Chondrocyte (in vitro differentiated cells): ENCODE data around the gene CLIC5. TPM values are rescaled to one million over a fixed set of nuclear protein-coding genes. Genes with fewer than 3 reads are reported as not detected.

ENCODE experiments used
- DNase-seq: peaks from one replicate; pipeline ENCODE4 v3.0.0; 2021; ENCODE audit warnings: mixed read lengths, low spot score
- H3K27ac Mint-ChIP-seq: one replicate; pipeline ENCODE4 v1.8.0; 2021; ENCODE audit warnings: mild to moderate bottlenecking, moderate library complexity, mixed read lengths; ENCODE audit not compliant: unreplicated experiment
- H3K27me3 Mint-ChIP-seq: 2 replicates; pipeline ENCODE4 v1.8.0; 2021; ENCODE audit warnings: low read depth, mixed read lengths
- H3K36me3 Mint-ChIP-seq: 2 replicates; pipeline ENCODE4 v1.8.0; 2021; ENCODE audit warnings: low read depth, mixed read lengths
- H3K4me1 Mint-ChIP-seq: 2 replicates; pipeline ENCODE4 v1.8.0; 2021; ENCODE audit warnings: low read depth, mild to moderate bottlenecking, mixed read lengths
- H3K4me3 Mint-ChIP-seq: one replicate; pipeline ENCODE4 v1.8.0; 2021; ENCODE audit warnings: mild to moderate bottlenecking, moderate library complexity, mixed read lengths; ENCODE audit not compliant: unreplicated experiment
- H3K9me3 Mint-ChIP-seq: 2 replicates; pipeline ENCODE4 v1.8.0; 2021; ENCODE audit warnings: low read depth, mixed read lengths
- total RNA-seq: library from RNA; stranded (reverse); gene quantifications from 3 replicates; pipeline ENCODE4 v1.2.1, GENCODE V29; 2021
- TF ChIP-seq, protein P1 (sequence below): fragments of 200-600 bp; sonication (generic); IDR thresholded peaks from 2 replicates; pipeline ENCODE4 v1.5.0; 2021; ENCODE audit warnings: antibody characterized with exemption, mild to moderate bottlenecking, moderate library complexity

The CLIC5 gene
- total RNA-seq, 1 donor from 2014 or later = not detected

DNA sequence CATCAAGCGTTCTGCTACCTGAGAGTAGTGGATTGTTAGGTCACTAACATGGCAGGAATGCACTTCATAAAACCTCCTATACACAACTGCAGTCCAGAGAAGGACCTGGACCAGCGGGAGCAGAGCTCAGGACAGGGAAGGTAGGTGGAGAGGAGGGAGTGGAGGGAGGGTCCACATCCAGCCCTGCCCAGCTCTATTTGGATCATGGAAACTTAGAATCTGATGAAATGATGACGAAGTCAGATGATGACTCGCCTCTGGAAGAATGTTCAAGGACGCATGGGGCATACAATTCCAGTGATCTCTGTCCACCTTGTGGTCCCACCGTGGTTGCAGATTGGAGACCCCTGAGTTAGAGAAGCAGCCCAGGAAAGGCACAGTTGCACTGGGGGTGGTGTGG lies 68.8 kb downstream of the CLIC5 start:
- no peaks in the 10 kb centered on the region for H3K36me3 Mint-ChIP-seq
- peaks cover 21% of the 10 kb centered on the region for H3K4me1 Mint-ChIP-seq
- peaks cover 10% of the 10 kb centered on the region for H3K27me3 Mint-ChIP-seq
- DNase-seq = no peak
- H3K27ac Mint-ChIP-seq = no peak overlapping the region
- H3K9me3 Mint-ChIP-seq = no peaks in the 10 kb centered on the region
- TF ChIP-seq, protein P1, sequence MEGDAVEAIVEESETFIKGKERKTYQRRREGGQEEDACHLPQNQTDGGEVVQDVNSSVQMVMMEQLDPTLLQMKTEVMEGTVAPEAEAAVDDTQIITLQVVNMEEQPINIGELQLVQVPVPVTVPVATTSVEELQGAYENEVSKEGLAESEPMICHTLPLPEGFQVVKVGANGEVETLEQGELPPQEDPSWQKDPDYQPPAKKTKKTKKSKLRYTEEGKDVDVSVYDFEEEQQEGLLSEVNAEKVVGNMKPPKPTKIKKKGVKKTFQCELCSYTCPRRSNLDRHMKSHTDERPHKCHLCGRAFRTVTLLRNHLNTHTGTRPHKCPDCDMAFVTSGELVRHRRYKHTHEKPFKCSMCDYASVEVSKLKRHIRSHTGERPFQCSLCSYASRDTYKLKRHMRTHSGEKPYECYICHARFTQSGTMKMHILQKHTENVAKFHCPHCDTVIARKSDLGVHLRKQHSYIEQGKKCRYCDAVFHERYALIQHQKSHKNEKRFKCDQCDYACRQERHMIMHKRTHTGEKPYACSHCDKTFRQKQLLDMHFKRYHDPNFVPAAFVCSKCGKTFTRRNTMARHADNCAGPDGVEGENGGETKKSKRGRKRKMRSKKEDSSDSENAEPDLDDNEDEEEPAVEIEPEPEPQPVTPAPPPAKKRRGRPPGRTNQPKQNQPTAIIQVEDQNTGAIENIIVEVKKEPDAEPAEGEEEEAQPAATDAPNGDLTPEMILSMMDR = no peak
- H3K4me3 Mint-ChIP-seq = no peak overlapping the region

DNA sequence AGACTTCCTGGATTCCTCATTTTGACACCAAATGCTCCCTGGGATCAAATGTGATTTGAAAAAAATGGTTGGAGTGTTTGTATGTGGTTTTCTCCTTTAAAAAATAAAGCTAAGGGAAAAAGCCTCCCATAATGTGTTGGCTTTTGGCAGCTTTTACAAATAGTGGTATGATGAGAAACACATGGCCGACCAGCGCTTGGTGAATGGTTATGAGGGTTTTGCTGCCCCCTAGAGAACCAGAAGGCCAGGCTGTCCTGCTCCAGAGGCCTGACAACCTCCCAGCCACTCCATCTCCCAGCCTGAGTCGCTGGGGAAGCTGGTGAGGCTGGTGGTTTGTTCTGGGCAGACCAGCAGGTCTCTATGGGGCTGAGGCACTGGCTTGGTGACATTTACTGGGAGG lies 69.3 kb downstream of the CLIC5 start:
- H3K36me3 Mint-ChIP-seq = no peaks in the 10 kb centered on the region
- peaks cover 15% of the 10 kb centered on the region for H3K4me1 Mint-ChIP-seq
- H3K27me3 Mint-ChIP-seq = peaks cover 10% of the 10 kb centered on the region
- no peak for DNase-seq
- no peak overlapping the region for H3K27ac Mint-ChIP-seq
- no peaks in the 10 kb centered on the region for H3K9me3 Mint-ChIP-seq
- TF ChIP-seq, protein P1 = peak; percentile 79
- H3K4me3 Mint-ChIP-seq = no peak overlapping the region

GRCh38 chr6:45942953-45943352 lies 72.7 kb downstream of the CLIC5 start:
- TF ChIP-seq, protein P1 = no peak
- H3K4me1 Mint-ChIP-seq = peaks cover 9% of the 10 kb centered on the region
- no peak overlapping the region for H3K27ac Mint-ChIP-seq
- no peak for DNase-seq
- peaks cover 23% of the 10 kb centered on the region for H3K27me3 Mint-ChIP-seq
- H3K9me3 Mint-ChIP-seq = no peaks in the 10 kb centered on the region
- H3K4me3 Mint-ChIP-seq = no peak overlapping the region
- no peaks in the 10 kb centered on the region for H3K36me3 Mint-ChIP-seq

- peak overlapping the region; percentile 32 for H3K27ac Mint-ChIP-seq
- TF ChIP-seq, protein P1 = no peak
- DNase-seq = no peak
- H3K4me3 Mint-ChIP-seq = no peak overlapping the region
- H3K36me3 Mint-ChIP-seq = peaks cover 1% of the 10 kb centered on the region
- H3K27me3 Mint-ChIP-seq = peaks cover 28% of the 10 kb centered on the region
- H3K4me1 Mint-ChIP-seq = peaks cover 10% of the 10 kb centered on the region
- H3K9me3 Mint-ChIP-seq = no peaks in the 10 kb centered on the region
These were observed 81.8 kb downstream of the CLIC5 start for GRCh38 chr6:45933855-45934254.

DNA sequence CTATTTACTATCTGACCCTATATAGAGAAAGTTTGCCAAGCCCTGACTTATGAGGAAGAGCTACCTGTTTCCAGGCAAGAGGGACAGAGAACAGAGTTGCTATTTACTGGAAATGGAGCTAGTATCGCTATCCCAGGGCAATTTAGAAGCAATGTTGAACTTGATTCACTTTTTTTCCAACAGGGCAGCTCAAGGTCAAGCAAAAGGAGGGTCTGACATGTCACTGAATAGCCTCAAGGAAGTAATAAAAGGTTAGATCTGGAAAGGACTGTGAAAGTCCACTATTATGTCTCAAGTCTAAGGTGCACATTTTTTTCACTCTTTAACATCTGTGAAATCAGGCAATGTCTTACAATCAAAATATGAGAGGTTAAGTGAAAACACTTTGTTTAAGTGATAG lies 84.4 kb downstream of the CLIC5 start:
- no peaks in the 10 kb centered on the region for H3K36me3 Mint-ChIP-seq
- DNase-seq = no peak
- no peaks in the 10 kb centered on the region for H3K9me3 Mint-ChIP-seq
- H3K27ac Mint-ChIP-seq = no peak overlapping the region
- H3K27me3 Mint-ChIP-seq = peaks cover 19% of the 10 kb centered on the region
- peaks cover 10% of the 10 kb centered on the region for H3K4me1 Mint-ChIP-seq
- no peak overlapping the region for H3K4me3 Mint-ChIP-seq
- TF ChIP-seq, protein P1 = no peak
